Measurements from ENCODE around the gene AMZ1. TPM values are rescaled to one million over a fixed set of nuclear protein-coding genes. Genes with fewer than 3 reads are reported as not detected.

AMZ1 gene
- total RNA-seq, 4 donors from 2014 or later: 0.35 to 4.6 (median 4.4) TPM; not detected in 1

GRCh38 chr7:2651847-2652735 is 35.9 kb upstream of the AMZ1 start:
- DNase-seq: no peak
- Histone ChIP-seq H3K9me3 (no peaks in the 10 kb centered on the region), H3K4me1 (no peaks in the 10 kb centered on the region), H3K27ac (no peak overlapping the region), H3K27me3 (no peaks in the 10 kb centered on the region), H3K36me3 (no peaks in the 10 kb centered on the region), H3K4me3 (no peak overlapping the region)
- intact Hi-C loops (cut with DNase I; ENCODE audit: low total_unique reads): no loop called here
- no peak for TF ChIP-seq POLR2A (IDR thresholded peaks at IDR 0.05)
- TF ChIP-seq CTCF (IDR thresholded peaks at IDR 0.05): no peak

- no peak overlapping the region for H3K4me3 ChIP-seq
- intact Hi-C loops (cut with DNase I; ENCODE audit: low total_unique reads): no loop called here
- no peak overlapping the region for H3K27ac ChIP-seq
- TF ChIP-seq CTCF (IDR thresholded peaks at IDR 0.05) (no peak), POLR2A (IDR thresholded peaks at IDR 0.05) (no peak)
- H3K36me3 ChIP-seq: no peaks in the 10 kb centered on the region
- no peaks in the 10 kb centered on the region for H3K4me1 ChIP-seq
- no peak for DNase-seq
- no peaks in the 10 kb centered on the region for H3K27me3 ChIP-seq
- H3K9me3 ChIP-seq: no peaks in the 10 kb centered on the region
Measured at GRCh38 chr7:2652736-2653060, 35.3 kb upstream of the AMZ1 start.

GRCh38 chr7:2654059-2654458 is 33.9 kb upstream of the AMZ1 start:
- intact Hi-C loops (cut with DNase I; ENCODE audit: low total_unique reads): no loop called here
- no peak overlapping the region for H3K27ac ChIP-seq
- DNase-seq: no peak
- H3K4me3 ChIP-seq: no peak overlapping the region
- H3K36me3 ChIP-seq: no peaks in the 10 kb centered on the region
- TF ChIP-seq CTCF (IDR thresholded peaks at IDR 0.05) (no peak), POLR2A (IDR thresholded peaks at IDR 0.05) (no peak)
- H3K4me1 ChIP-seq: no peaks in the 10 kb centered on the region
- H3K27me3 ChIP-seq: no peaks in the 10 kb centered on the region
- H3K9me3 ChIP-seq: no peaks in the 10 kb centered on the region

DNA sequence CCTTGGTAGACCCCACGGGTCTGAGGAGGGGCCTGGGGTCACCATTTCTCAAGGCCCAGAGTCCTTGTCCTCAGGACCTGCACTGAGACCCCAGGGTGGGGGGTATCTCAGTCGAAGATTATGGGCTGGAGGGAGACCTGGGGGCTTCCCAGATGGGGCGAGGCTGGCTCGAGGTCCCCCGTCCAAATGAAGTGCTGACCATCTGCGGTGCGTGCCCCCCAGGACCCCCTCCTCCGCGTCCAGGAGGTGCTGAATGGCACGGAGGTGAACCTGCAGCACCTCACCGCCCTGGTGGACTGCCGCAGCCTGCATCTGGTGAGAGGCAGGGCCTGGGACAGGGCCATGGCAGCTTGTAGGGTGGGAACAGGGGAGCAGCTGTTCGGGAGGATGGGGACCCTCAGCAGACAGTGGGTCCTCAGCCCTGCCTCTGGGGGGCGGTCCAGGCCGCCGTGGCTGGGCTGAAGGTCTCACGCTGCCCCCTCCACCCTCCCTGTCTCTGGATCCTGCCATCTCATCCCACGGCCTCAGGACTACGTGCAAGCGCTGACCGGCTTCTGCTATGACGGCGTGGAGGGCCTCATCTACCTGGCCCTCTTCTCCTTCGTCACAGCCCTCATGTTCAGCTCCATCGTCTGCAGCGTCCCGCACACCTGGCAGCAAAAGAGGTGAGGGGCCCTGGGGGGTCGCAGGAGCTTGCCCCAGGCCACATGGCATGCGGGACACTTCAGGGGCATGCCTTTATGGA is 32.0 kb upstream of the AMZ1 start:
- Histone ChIP-seq H3K4me3 (no peak overlapping the region), H3K27me3 (no peaks in the 10 kb centered on the region), H3K4me1 (no peaks in the 10 kb centered on the region), H3K27ac (no peak overlapping the region), H3K9me3 (no peaks in the 10 kb centered on the region), H3K36me3 (no peaks in the 10 kb centered on the region)
- intact Hi-C loops (cut with DNase I; ENCODE audit: low total_unique reads): no loop called here
- TF ChIP-seq POLR2A (IDR thresholded peaks at IDR 0.05): no peak
- TF ChIP-seq CTCF (IDR thresholded peaks at IDR 0.05): no peak
- DNase-seq: no peak

DNA sequence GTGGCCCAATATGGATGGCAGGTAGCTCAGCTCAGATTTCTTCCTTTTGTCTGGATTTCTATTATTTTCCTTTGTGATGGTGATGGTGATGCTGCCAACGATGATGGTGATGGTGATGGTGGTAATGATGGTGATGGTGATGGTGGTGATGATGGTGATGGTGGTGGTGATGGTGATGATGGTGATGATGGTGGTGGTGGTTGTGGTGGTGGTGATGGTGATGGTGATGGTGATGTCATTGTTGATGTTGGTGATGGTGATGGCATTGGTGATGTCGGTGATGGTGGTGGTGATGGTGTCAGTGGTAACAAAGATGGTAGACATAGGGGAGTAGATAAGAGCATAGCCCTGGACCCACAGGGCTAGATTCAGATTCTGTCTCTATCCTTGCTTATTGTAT is 30.8 kb upstream of the AMZ1 start:
- Histone ChIP-seq H3K4me1 (no peaks in the 10 kb centered on the region), H3K9me3 (no peaks in the 10 kb centered on the region), H3K36me3 (no peaks in the 10 kb centered on the region)

More for the DNA sequence above, 30.8 kb upstream of the AMZ1 start:
- TF ChIP-seq POLR2A (IDR thresholded peaks at IDR 0.05): no peak
- no peak for TF ChIP-seq CTCF (IDR thresholded peaks at IDR 0.05)
- H3K4me3 ChIP-seq: no peak overlapping the region
- intact Hi-C loops (cut with DNase I; ENCODE audit: low total_unique reads): no loop called here
- no peaks in the 10 kb centered on the region for H3K27me3 ChIP-seq
- no peak for DNase-seq
- H3K27ac ChIP-seq: no peak overlapping the region
